Measurements from ENCODE around the gene LRCH1.

The LRCH1 gene

DNA sequence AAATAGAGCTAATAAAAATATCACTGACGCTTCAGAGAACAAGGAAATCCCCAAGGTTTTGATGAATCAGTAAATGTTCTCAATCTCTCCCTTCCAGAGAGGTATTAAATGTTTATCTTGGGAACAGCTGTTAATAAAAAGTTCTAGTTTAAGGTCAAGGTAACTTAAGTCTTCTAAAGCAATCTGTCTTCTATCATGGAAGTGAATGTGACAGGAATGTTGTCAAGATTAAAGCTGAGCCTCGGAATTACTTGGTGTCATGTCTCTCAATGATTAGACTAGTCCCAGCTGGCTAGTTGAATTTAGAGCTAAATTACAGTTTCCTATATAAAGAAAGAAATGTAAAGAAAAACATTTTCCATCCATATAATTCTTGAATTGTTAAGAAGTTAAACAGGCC is 220.6 kb downstream of the LRCH1 start:
- Histone ChIP-seq H3K36me3 (ENCODE audit: insufficient read depth) (no peaks in the 10 kb centered on the region), H2AFZ (ENCODE audit: low read depth) (no peak overlapping the region), H3K9ac (no peak overlapping the region), H3K79me2 (ENCODE audit: insufficient read depth, low read depth) (no peaks in the 10 kb centered on the region), H3K4me3 (IDR thresholded peaks at IDR 0.05; ENCODE audit: insufficient read depth, low read depth, low read length) (no peak overlapping the region), H3K27me3 (ENCODE audit: insufficient read depth, low read depth) (no peaks in the 10 kb centered on the region), H4K20me1 (ENCODE audit: insufficient read depth) (no peaks in the 10 kb centered on the region), H3K4me2 (no peak overlapping the region), H3K27ac (no peak overlapping the region), H3K4me1 (ENCODE audit: low read depth, poor library complexity, severe bottlenecking) (no peaks in the 10 kb centered on the region)
- TF ChIP-seq, protein P1, sequence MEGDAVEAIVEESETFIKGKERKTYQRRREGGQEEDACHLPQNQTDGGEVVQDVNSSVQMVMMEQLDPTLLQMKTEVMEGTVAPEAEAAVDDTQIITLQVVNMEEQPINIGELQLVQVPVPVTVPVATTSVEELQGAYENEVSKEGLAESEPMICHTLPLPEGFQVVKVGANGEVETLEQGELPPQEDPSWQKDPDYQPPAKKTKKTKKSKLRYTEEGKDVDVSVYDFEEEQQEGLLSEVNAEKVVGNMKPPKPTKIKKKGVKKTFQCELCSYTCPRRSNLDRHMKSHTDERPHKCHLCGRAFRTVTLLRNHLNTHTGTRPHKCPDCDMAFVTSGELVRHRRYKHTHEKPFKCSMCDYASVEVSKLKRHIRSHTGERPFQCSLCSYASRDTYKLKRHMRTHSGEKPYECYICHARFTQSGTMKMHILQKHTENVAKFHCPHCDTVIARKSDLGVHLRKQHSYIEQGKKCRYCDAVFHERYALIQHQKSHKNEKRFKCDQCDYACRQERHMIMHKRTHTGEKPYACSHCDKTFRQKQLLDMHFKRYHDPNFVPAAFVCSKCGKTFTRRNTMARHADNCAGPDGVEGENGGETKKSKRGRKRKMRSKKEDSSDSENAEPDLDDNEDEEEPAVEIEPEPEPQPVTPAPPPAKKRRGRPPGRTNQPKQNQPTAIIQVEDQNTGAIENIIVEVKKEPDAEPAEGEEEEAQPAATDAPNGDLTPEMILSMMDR (conservative IDR thresholded peaks at IDR 0.05; ENCODE audit: low read depth, low read length) = no peak

DNA sequence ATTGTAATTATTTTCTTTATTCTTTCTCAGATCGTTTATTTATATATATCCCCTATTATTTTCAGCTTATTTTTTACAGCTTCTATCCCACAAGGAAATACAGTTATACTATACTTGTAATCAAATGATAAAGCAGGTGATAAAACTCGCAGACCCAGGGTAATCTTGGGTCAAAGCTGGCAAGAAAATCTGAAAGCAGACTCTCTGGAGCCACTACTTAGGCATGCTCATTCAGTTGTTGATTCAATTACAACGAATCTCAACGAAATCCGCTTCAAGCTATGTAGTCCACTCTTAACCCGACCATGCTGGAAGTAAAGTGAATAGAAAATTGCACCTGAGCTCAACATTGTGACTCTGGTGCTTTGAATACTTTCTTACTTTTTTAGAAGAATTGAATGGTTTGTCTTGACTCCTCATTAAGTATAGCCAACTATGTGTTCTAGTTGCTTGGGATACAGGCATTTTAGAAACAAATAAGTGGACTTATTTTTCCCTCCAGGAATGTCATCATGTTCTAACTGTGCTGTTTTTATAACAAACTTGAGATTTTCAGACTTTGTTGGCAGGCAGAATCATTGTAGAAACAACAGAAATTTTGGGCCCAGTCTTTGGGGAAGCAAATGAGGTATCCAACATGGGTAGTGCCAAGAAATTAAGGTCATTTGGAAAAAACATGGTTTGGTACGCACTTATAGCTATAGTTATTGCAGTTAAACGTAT is 222.6 kb downstream of the LRCH1 start:
- Histone ChIP-seq H3K4me2 (no peak overlapping the region), H3K79me2 (ENCODE audit: insufficient read depth, low read depth) (no peaks in the 10 kb centered on the region), H3K27ac (no peak overlapping the region), H3K4me3 (IDR thresholded peaks at IDR 0.05; ENCODE audit: insufficient read depth, low read depth, low read length) (no peak overlapping the region), H3K27me3 (ENCODE audit: insufficient read depth, low read depth) (no peaks in the 10 kb centered on the region), H3K4me1 (ENCODE audit: low read depth, poor library complexity, severe bottlenecking) (no peaks in the 10 kb centered on the region), H2AFZ (ENCODE audit: low read depth) (no peak overlapping the region), H4K20me1 (ENCODE audit: insufficient read depth) (no peaks in the 10 kb centered on the region), H3K9ac (no peak overlapping the region), H3K36me3 (ENCODE audit: insufficient read depth) (no peaks in the 10 kb centered on the region)
- TF ChIP-seq, protein P1 (conservative IDR thresholded peaks at IDR 0.05; ENCODE audit: low read depth, low read length) = no peak

DNA sequence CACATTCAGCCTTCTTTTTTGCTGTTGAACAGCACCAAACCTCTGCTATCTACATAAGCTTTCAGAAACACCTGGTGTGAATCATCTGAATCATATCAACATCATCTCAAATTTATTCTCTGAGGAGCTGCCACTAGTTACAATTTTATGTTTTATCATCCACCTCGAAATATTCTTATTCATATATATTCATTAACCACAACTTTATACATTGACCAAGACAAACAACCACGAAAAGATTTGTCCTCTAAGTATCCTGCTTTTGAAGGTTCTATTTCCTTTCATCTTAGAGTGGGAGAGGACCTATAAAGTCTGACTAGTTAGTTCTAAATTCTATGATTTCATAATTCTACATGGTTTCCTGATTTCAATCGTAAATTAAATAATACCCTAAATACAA is 225.1 kb downstream of the LRCH1 start:
- Histone ChIP-seq H3K4me2 (no peak overlapping the region), H3K36me3 (ENCODE audit: insufficient read depth) (no peaks in the 10 kb centered on the region)

DNA sequence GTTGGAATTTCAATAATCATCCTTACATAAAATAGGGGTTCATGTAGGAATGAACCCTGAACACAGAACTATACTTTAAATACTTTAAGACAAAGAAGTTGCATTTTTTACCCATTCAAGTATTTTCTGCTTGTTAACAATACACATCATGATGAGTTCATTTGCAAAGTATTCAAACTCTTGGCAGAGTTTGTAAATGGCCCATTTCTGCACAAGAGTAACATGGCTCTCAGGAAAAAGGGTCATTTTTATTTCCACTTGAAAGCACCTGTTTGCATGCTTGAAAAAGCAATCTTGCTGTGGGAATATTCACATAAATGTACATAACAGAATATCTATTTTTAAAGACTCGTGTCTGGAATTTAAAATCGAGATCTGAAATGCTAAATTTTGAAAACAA is 225.9 kb downstream of the LRCH1 start:
- H3K27me3 ChIP-seq (ENCODE audit: insufficient read depth, low read depth) = no peaks in the 10 kb centered on the region
- no peaks in the 10 kb centered on the region for H3K79me2 ChIP-seq (ENCODE audit: insufficient read depth, low read depth)
- H3K9ac ChIP-seq = no peak overlapping the region
- H3K36me3 ChIP-seq (ENCODE audit: insufficient read depth) = no peaks in the 10 kb centered on the region
- no peaks in the 10 kb centered on the region for H4K20me1 ChIP-seq (ENCODE audit: insufficient read depth)
- H2AFZ ChIP-seq (ENCODE audit: low read depth) = no peak overlapping the region
- no peaks in the 10 kb centered on the region for H3K4me1 ChIP-seq (ENCODE audit: low read depth, poor library complexity, severe bottlenecking)
- TF ChIP-seq, protein P1 (conservative IDR thresholded peaks at IDR 0.05; ENCODE audit: low read depth, low read length) = no peak
- H3K4me3 ChIP-seq (IDR thresholded peaks at IDR 0.05; ENCODE audit: insufficient read depth, low read depth, low read length) = no peak overlapping the region
- no peak overlapping the region for H3K4me2 ChIP-seq
- H3K27ac ChIP-seq = no peak overlapping the region

More for the DNA sequence above, 225.1 kb downstream of the LRCH1 start:
- Histone ChIP-seq H3K4me3 (IDR thresholded peaks at IDR 0.05; ENCODE audit: insufficient read depth, low read depth, low read length) (no peak overlapping the region), H3K27me3 (ENCODE audit: insufficient read depth, low read depth) (no peaks in the 10 kb centered on the region), H3K9ac (no peak overlapping the region), H4K20me1 (ENCODE audit: insufficient read depth) (no peaks in the 10 kb centered on the region), H3K79me2 (ENCODE audit: insufficient read depth, low read depth) (no peaks in the 10 kb centered on the region), H3K27ac (no peak overlapping the region), H2AFZ (ENCODE audit: low read depth) (no peak overlapping the region), H3K4me1 (ENCODE audit: low read depth, poor library complexity, severe bottlenecking) (no peaks in the 10 kb centered on the region)
- TF ChIP-seq, protein P1 (conservative IDR thresholded peaks at IDR 0.05; ENCODE audit: low read depth, low read length) = no peak

Data from KMS-11 (cell line).